Endothelial cell of umbilical vein (primary cell): ENCODE measurements around the gene IL36B. TPM values are rescaled to one million over a fixed set of nuclear protein-coding genes. Genes with fewer than 3 reads are reported as not detected.

Source experiments
- BruUV-seq: library from RNA; stranded (reverse); fragments of 400-500 nt; replicated peaks from 2 replicates; lab custom pipeline; 2021; lab: Mats Ljungman, UMichigan
- CTCF ChIA-PET: fragments of 300-600, 350-600 bp; sonication (Branson Sonifier 250); formaldehyde crosslinking; loops from one replicate; lab custom pipeline; 2021; ENCODE audit warnings: antibody characterized with exemption, inconsistent platforms; lab: Charles Lee
- POLR2A ChIA-PET: fragments of 300-600, 350-600 bp; sonication (Branson Sonifier 250); formaldehyde crosslinking; loops from one replicate; lab custom pipeline; 2021; ENCODE audit warnings: antibody characterized with exemption, inconsistent platforms; lab: Charles Lee
- DNase-seq: peaks from one replicate; pipeline ENCODE4 v3.0.0-alpha.2; 2011; ENCODE audit warnings: low read depth, low spot score
- FAIRE-seq: peaks from 2 replicates; lab custom pipeline; 2011; peaks lifted over from hg19 to GRCh38; lab: Jason Lieb, UNC
- H2AFZ ChIP-seq: 2 replicates; pipeline ENCODE4 v1.6.0; 2012; ENCODE audit warnings: low read depth, low read length, control low read depth, inconsistent platforms
- H3K27ac ChIP-seq: 2 replicates; pipeline ENCODE4 v1.5.1; 2011; ENCODE audit warnings: low read depth, mild to moderate bottlenecking, control low read depth, low read length, moderate library complexity; ENCODE audit not compliant: insufficient read depth
- H3K27me3 ChIP-seq, 2 experiments: 2 replicates each; pipeline versions ENCODE4 v1.6.0 to v1.6.1; 2011; ENCODE audit warnings: low read length in 2 of 2, mixed read lengths in 1 of 2; ENCODE audit not compliant: control insufficient read depth in 2 of 2, insufficient read depth in 2 of 2
- H3K36me3 ChIP-seq, 2 experiments: 2 replicates in 1 of 2; 3 replicates in 1 of 2; pipeline ENCODE4 v1.5.1; 2011; ENCODE audit warnings: low read length in 2 of 2, mild to moderate bottlenecking in 1 of 2, moderate library complexity in 1 of 2; ENCODE audit not compliant: control insufficient read depth in 2 of 2, insufficient read depth in 2 of 2; ENCODE audit errors: extremely low read depth in 1 of 2
- H3K4me1 ChIP-seq: 3 replicates; pipeline ENCODE4 v1.5.1; 2011; ENCODE audit warnings: mild to moderate bottlenecking, low read length; ENCODE audit not compliant: control insufficient read depth, insufficient read depth; ENCODE audit errors: extremely low read depth
- H3K4me2 ChIP-seq: 2 replicates; pipeline ENCODE4 v1.6.1; 2011; ENCODE audit warnings: low read length, control low read depth, mixed read lengths; ENCODE audit not compliant: insufficient read depth
- H3K4me3 ChIP-seq, 3 experiments: fragments of 200-600 bp in 1 of 3; sonication (generic), shearing (Covaris generic) in 1 of 3; replicated peaks in 1 of 3; 2 replicates each; pipeline ENCODE4 v1.5.1; 2011 to 2016; ENCODE audit warnings: control low read depth in 3 of 3, low read length in 3 of 3, mild to moderate bottlenecking in 2 of 3, inconsistent platforms in 1 of 3, low read depth in 1 of 3, moderate library complexity in 1 of 3; ENCODE audit not compliant: insufficient read depth in 1 of 3
- H3K79me2 ChIP-seq: 2 replicates; pipeline ENCODE4 v1.6.0; 2012; ENCODE audit warnings: low read length, inconsistent platforms; ENCODE audit not compliant: control insufficient read depth, insufficient read depth
- H3K9ac ChIP-seq: replicated peaks from 2 replicates; pipeline ENCODE3; 2011; ENCODE audit warnings: low read length, control low read depth; ENCODE audit not compliant: insufficient read depth; ENCODE audit errors: extremely low read depth
- H3K9me1 ChIP-seq: replicated peaks from 3 replicates; pipeline ENCODE4 v1.6.0; 2011; ENCODE audit warnings: mild to moderate bottlenecking, low read length; ENCODE audit not compliant: control insufficient read depth, insufficient read depth; ENCODE audit errors: extremely low read depth
- H3K9me3 ChIP-seq: replicated peaks from 2 replicates; pipeline ENCODE4 v1.5.1; 2012; ENCODE audit warnings: low read length, inconsistent platforms; ENCODE audit not compliant: control insufficient read depth, insufficient read depth
- H4K20me1 ChIP-seq: replicated peaks from 2 replicates; pipeline ENCODE3; 2011; ENCODE audit warnings: mild to moderate bottlenecking, low read length; ENCODE audit not compliant: control insufficient read depth, insufficient read depth; ENCODE audit errors: extremely low read depth
- EZH2 ChIP-seq: IDR thresholded peaks from 2 replicates; pipeline ENCODE4 v1.6.1; 2012; ENCODE audit warnings: borderline replicate concordance, low read depth, mild to moderate bottlenecking, moderate library complexity, low read length, inconsistent platforms; ENCODE audit not compliant: severe bottlenecking
- FOS ChIP-seq: IDR thresholded peaks from 2 replicates; pipeline ENCODE4 v1.6.1; 2011; ENCODE audit warnings: mild to moderate bottlenecking, low read length, moderate library complexity, borderline replicate concordance; ENCODE audit not compliant: insufficient read depth
- GATA2 ChIP-seq: IDR thresholded peaks from 2 replicates; pipeline ENCODE4 v1.7.0; 2011; ENCODE audit warnings: low read depth, mild to moderate bottlenecking, moderate library complexity, mixed read lengths, low read length; ENCODE audit not compliant: insufficient read length, insufficient read depth
- JUN ChIP-seq: IDR thresholded peaks from 2 replicates; pipeline ENCODE4 v1.6.1; 2011; ENCODE audit warnings: borderline replicate concordance, low read depth; ENCODE audit not compliant: insufficient read length, insufficient read depth
- MAX ChIP-seq: IDR thresholded peaks from 2 replicates; pipeline ENCODE4 v1.6.1; 2011; ENCODE audit not compliant: insufficient read depth, insufficient read length
- MYC ChIP-seq: IDR thresholded peaks from one replicate; pipeline ENCODE4 v1.6.1; 2011; ENCODE audit warnings: mild to moderate bottlenecking, low read depth, low read length
- POLR2A ChIP-seq: IDR thresholded peaks from 2 replicates; pipeline ENCODE4 v1.6.1; 2012; ENCODE audit warnings: low read depth, mild to moderate bottlenecking, control low read depth, low read length
- POLR2AphosphoS5 ChIP-seq: IDR thresholded peaks from 2 replicates; pipeline ENCODE4 v1.6.1; 2012; ENCODE audit warnings: low read depth, mild to moderate bottlenecking, control low read depth, low read length, moderate library complexity; ENCODE audit not compliant: insufficient read depth
- dilution Hi-C: fragments of 300-500 bp; cut with MboI; formaldehyde crosslinking; loops from one replicate; pipeline ENCODE4 v1.15.0; 2019; ENCODE audit warnings: low sequenced_read_pairs; ENCODE audit not compliant: extremely low pct_ligation_motif_present
- intact Hi-C: fragments of 100-400 bp; cut with micrococcal nuclease; formaldehyde crosslinking; loops from one replicate; pipeline ENCODE4 v1.10.0; 2022
- polyA plus RNA-seq, 4 experiments: library from polyadenylated mRNA; depleted of rRNA in 3 of 4; stranded (reverse) in 3 of 4; unstranded in 1 of 4; fragments of >200 nt; gene quantifications; 2 replicates each; pipeline versions ENCODE4 v1.2.1 to v1.2.3, GENCODE V29; 2011 to 2012; ENCODE audit warnings: missing spikeins in 1 of 4
- total RNA-seq: library from RNA; stranded (reverse); gene quantifications from 2 replicates; pipeline ENCODE4 v1.2.3, GENCODE V29; 2021
- TF ChIP-seq, protein P1 (sequence below), 2 donors: IDR thresholded peaks; 1 replicate in 1 of 2; 2 replicates in 1 of 2; pipeline ENCODE4 v1.5.1; 2011; ENCODE audit warnings: low read length in 2 of 2, mild to moderate bottlenecking in 2 of 2, moderate library complexity in 2 of 2, control low read depth in 1 of 2, inconsistent platforms in 1 of 2, low read depth in 1 of 2; ENCODE audit not compliant: insufficient read depth in 1 of 2; ENCODE audit errors: extremely low read depth in 1 of 2

Gene IL36B
- total and polyA plus RNA-seq, 2 donors (not counting 3 experiments of a cell fraction or from before 2014, with no cell fraction given), result not detected

- DNase-seq (no peak), FAIRE-seq (no peak)
- no peak overlapping the region for H3K9ac ChIP-seq
- H3K4me1 ChIP-seq, result no peaks in the 10 kb centered on the region
- dilution Hi-C loops, result no loop called here
- no peaks in the 10 kb centered on the region for H3K9me3 ChIP-seq
- H3K4me3 ChIP-seq, result no peak overlapping the region
- BruUV-seq, result no TSS peak
- ChIA-PET POLR2A (no interaction called here), CTCF (no interaction called here)
- no peak overlapping the region for H2AFZ ChIP-seq
- peaks cover 0 to 3% of the 10 kb centered on the region in 2 experiments for H3K27me3 ChIP-seq
- H3K27ac ChIP-seq, result no peak overlapping the region
- no peaks in the 10 kb centered on the region for H3K79me2 ChIP-seq
- no peaks in the 10 kb centered on the region for H4K20me1 ChIP-seq
- no peaks in the 10 kb centered on the region for H3K36me3 ChIP-seq
- H3K4me2 ChIP-seq, result no peak overlapping the region
- TF ChIP-seq, protein P1, sequence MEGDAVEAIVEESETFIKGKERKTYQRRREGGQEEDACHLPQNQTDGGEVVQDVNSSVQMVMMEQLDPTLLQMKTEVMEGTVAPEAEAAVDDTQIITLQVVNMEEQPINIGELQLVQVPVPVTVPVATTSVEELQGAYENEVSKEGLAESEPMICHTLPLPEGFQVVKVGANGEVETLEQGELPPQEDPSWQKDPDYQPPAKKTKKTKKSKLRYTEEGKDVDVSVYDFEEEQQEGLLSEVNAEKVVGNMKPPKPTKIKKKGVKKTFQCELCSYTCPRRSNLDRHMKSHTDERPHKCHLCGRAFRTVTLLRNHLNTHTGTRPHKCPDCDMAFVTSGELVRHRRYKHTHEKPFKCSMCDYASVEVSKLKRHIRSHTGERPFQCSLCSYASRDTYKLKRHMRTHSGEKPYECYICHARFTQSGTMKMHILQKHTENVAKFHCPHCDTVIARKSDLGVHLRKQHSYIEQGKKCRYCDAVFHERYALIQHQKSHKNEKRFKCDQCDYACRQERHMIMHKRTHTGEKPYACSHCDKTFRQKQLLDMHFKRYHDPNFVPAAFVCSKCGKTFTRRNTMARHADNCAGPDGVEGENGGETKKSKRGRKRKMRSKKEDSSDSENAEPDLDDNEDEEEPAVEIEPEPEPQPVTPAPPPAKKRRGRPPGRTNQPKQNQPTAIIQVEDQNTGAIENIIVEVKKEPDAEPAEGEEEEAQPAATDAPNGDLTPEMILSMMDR (IDR thresholded peaks at IDR 0.05; ENCODE audit: extremely low read depth in 1 of 2, insufficient read depth in 1 of 2, low read depth in 1 of 2, low read length in 2 of 2), result no peak
- TF ChIP-seq MYC (no peak), JUN (no peak), EZH2 (no peak), MAX (no peak), POLR2A (no peak), GATA2 (no peak), FOS (no peak), POLR2AphosphoS5 (no peak)
- no peaks in the 10 kb centered on the region for H3K9me1 ChIP-seq
- intact Hi-C loops, result no loop called here
Observed at GRCh38 chr2:113015655-113016054, 37.0 kb downstream of the IL36B start.
